Omental fat pad (tissue), 4 donors: Measurements from ENCODE around the gene PSTPIP2. TPM values are rescaled to one million over a fixed set of nuclear protein-coding genes. Genes with fewer than 3 reads are reported as not detected.

Source experiments
- ATAC-seq: fragments of 150-250 bp; one replicate; pipeline ENCODE4 v1.9.1; 2016; ENCODE audit warnings: mild to moderate bottlenecking, moderate library complexity; ENCODE audit not compliant: low FRiP score
- DNase-seq: peaks from one replicate; pipeline ENCODE4 v3.0.0-alpha.2; 2019; ENCODE audit warnings: low spot score
- total RNA-seq, 4 donors: library from RNA; depleted of rRNA; stranded (reverse); fragments of >200 nt; gene quantifications; one replicate each; pipeline ENCODE4 v1.1.0, GENCODE V29; 2016
- TF ChIP-seq, protein P1 (sequence below), 3 donors: fragments of 450-650 bp; IDR thresholded peaks; one replicate each; pipeline ENCODE4 v1.5.1; 2016 to 2017; ENCODE audit warnings: antibody characterized with exemption in 3 of 3, mild to moderate bottlenecking in 3 of 3, moderate library complexity in 2 of 3

The PSTPIP2 gene
- total RNA-seq, 4 donors from 2014 or later, result 4.4 to 17.0 (median 8.2) TPM

DNA sequence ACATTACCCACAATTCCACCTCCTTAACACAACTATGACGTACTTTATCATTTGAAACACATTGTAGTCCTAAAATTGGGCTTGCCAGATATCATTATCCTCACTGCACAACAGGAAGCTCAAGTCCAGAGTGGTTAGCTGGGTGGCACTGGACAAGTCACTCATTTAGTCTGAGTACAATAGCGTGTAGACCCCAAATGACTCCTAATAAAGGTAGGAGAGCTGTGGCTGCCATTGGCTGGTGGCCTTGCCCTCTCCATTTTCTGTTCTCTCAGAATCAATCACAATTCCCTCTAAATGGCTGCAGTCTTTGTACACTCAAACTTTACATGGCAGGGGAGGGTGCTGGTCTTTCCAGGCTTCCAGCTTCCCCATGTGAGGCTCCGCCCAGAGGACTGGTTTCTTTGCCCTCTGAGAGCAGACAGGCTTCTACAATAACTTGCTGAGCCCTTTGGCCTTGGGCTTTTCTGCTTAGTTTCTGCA, 11.7 kb downstream of the PSTPIP2 start:
- no peak for ATAC-seq
- TF ChIP-seq, protein P1, sequence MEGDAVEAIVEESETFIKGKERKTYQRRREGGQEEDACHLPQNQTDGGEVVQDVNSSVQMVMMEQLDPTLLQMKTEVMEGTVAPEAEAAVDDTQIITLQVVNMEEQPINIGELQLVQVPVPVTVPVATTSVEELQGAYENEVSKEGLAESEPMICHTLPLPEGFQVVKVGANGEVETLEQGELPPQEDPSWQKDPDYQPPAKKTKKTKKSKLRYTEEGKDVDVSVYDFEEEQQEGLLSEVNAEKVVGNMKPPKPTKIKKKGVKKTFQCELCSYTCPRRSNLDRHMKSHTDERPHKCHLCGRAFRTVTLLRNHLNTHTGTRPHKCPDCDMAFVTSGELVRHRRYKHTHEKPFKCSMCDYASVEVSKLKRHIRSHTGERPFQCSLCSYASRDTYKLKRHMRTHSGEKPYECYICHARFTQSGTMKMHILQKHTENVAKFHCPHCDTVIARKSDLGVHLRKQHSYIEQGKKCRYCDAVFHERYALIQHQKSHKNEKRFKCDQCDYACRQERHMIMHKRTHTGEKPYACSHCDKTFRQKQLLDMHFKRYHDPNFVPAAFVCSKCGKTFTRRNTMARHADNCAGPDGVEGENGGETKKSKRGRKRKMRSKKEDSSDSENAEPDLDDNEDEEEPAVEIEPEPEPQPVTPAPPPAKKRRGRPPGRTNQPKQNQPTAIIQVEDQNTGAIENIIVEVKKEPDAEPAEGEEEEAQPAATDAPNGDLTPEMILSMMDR (IDR thresholded peaks at IDR 0.05), result no peak
- DNase-seq, result no peak

DNA sequence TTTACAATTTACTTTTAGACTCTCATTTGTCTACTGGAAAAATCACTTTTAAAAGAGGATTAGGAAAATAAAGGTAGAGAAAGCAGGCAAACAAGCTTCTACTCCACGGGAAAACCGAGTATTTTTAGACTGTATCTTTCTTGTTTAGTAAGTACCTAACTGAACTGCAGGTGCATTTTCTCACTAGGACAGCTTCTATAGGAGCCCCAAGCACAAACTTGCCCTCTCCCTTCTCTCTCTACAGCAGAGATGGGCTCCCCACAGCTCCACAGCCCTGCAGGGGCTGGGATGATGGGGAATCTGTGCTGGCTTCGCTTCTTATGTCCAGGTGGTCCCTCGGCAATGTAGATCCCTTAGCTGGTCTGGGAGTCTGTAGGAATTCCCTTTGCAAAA, 16.2 kb downstream of the PSTPIP2 start:
- no peak for ATAC-seq
- no peak for DNase-seq
- TF ChIP-seq, protein P1 (IDR thresholded peaks at IDR 0.05), result no peak

DNA sequence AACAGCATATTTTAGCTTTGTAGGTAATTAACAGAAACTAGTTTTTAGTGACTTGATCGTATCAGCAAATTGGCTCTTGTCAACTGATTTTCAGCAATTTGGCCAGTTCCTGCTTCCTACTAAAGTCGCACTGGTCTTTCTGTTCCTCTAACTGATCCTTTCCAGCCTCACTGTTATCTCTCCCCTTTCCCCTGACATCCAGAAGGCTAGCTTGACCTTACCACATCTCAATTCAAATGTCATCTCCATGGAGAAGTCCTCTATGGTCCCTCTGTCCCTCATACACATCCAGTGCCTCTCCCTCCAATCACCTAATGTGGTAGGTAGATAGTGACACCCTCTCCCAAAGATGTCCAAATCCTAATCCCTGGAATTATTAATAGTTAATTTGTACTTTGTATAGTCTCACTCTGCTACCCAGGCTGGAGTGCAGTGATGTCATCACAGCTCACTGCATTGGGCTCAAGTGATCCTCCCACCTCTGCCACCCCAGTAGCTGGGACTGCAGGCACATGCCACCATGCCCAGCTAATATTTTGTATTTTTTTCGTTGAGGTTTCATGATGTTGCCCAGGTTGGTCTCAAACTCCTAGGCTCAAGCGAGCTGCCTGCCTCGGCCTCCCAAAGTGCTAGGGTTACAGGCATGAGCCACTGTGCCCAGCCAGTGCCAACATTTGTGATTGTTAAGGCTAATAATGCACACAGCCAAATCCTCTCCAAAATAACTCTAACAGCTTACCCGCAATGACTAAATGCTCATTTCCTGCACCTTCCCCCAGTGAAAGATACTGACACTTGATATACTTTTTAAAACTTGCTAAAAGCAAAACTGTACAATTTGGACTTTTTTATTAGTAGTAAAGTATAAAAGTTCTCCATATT, 16.9 kb downstream of the PSTPIP2 start:
- DNase-seq (no peak), ATAC-seq (no peak)
- TF ChIP-seq, protein P1 (IDR thresholded peaks at IDR 0.05), result no peak

DNA sequence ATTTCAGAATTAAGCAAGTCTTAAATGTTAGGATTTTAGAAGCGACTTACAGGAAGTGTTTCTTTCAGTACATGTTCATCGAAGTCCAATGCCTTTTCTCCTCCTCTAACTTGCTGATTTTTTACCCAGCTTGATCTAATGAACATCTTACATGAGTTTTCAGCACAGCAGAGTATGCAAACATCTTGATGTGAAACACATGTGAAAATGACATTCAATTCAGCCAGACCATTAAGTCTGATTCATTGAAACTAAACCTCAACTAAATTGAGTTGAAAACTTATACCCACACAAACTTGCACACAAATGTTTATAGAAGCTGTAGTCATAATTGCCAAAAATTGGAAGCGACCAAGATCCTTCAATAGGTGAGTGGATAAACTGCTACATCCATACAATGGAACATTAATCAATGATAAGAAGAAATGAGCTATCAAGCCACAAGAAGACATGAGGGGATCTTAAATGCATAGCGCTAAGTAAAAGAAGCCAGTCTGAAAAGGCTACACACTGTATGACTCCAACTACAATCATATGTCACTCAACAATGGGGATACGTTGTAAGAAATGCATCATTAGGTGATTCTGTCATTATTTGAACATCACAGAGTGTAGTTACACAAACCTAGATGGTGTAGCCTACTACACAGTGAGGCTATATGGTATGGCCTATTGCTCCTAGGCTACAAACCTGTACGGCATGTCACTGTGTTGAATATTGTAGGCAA, 18.5 kb downstream of the PSTPIP2 start:
- ATAC-seq (no peak), DNase-seq (no peak)
- TF ChIP-seq, protein P1 (IDR thresholded peaks at IDR 0.05), result no peak

DNA sequence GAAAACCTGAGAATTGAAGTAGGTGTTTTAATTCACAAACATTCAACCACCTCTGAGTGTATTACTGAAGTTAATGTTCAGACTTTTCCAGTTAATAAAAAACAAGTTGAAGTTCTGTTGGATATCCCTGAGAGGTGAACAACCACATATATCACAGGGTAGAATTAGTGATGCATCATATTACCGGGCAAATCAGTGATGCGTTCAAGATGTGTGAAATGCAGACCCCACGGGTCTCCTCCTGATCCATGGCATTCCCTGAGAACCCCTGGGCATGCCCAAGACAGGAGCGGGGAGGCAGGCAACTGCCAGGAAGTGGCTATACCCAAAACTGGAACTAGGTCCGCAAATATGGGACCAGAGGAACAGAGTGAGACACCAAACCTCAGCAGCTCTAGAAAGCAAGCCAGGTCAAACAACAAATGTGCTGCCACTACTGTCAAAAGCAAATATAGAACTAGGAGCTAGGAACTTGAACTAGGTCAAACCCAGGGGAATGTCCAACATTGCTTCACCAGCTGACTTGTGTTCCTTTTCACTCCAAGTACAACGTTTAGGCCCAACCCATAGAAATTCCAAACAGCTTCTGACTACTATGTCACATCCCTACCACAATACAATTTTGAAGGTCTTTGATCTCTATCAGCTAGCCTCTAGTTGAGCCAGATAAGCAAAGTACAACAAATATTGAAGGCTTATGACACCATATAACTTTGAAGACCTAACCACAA, 20.2 kb downstream of the PSTPIP2 start:
- TF ChIP-seq, protein P1 (IDR thresholded peaks at IDR 0.05), result no peak
- ATAC-seq (peak; percentile 54), DNase-seq (no peak)

DNA sequence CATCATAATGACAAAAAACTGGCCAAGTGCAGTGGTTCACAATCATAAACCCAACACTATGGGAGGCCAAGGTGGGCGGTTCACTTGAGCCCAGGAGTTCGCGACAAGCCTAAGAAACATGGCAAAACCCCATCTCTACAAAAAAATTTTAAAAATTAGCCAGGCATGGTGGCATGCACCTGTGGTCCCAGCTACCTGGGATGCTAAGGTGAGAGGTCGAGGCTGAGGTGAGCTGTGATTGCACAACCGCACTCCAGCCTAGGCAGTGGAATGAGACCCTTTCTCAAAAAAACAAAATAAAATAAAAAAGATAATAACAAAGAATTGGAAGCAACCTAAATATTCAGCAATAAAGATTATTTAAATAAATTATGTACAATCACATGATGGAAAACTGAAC, 21.8 kb downstream of the PSTPIP2 start:
- ATAC-seq (no peak), DNase-seq (no peak)
- TF ChIP-seq, protein P1 (IDR thresholded peaks at IDR 0.05), result no peak
